Gastrocnemius medialis (tissue), 4 donors: ENCODE results near the gene ACYP2.
A peak's percentile ranks its signal among the peaks of the same experiment; 100 is the strongest.

Experiments
- CTCF ChIP-seq, 5 experiments: fragments of 450-650 bp in 3 of 5; fragments of 200-600 bp in 2 of 5; sonication (generic) in 2 of 5; IDR thresholded peaks in 4 of 5; conservative IDR thresholded peaks in 1 of 5; 1 replicate in 4 of 5; 2 replicates in 1 of 5; pipeline ENCODE4 v1.5.1; 2016 to 2019; ENCODE audit warnings: antibody characterized with exemption in 5 of 5, mild to moderate bottlenecking in 3 of 5, moderate library complexity in 3 of 5
- POLR2A ChIP-seq, 2 donors: fragments of 450-650 bp; IDR thresholded peaks; one replicate each; pipeline ENCODE4 v1.6.1; 2017; ENCODE audit warnings: antibody characterized with exemption in 2 of 2, mild to moderate bottlenecking in 2 of 2, moderate library complexity in 2 of 2

- no peak for TF ChIP-seq POLR2A (IDR thresholded peaks at IDR 0.05)
- peak; percentile 21 to 49 (median 44) for TF ChIP-seq CTCF (IDR thresholded peaks at IDR 0.05 in 4 of 5, conservative IDR thresholded peaks at IDR 0.05 in 1 of 5)
These were observed 91.2 kb downstream of the ACYP2 start for GRCh38 chr2:54206596-54206995.
